HG02759 (cell line): Measurements from ENCODE around the gene AGFG1.

Experiments
- ATAC-seq: cut with Tn5 transposase; IDR thresholded peaks from one replicate; pipeline ENCODE4 v1.9.1; 2021; ENCODE audit warnings: mild to moderate bottlenecking, moderate library complexity; ENCODE audit not compliant: unreplicated experiment

Gene AGFG1

GRCh38 chr2:227471924-227472264 lies at the start of gene AGFG1:
Gene AGFG1 (plus strand): TSS chr2:227472156. CDS start chr2:227472422, 266 bp downstream.
- ATAC-seq = peak; percentile 91

- no peak for ATAC-seq
These were observed 48.1 kb upstream of the AGFG1 start for GRCh38 chr2:227423656-227424499.

- no peak for ATAC-seq
These were observed 43.1 kb upstream of the AGFG1 start for GRCh38 chr2:227428731-227429285.

- ATAC-seq = no peak
These were observed 41.3 kb upstream of the AGFG1 start for GRCh38 chr2:227430639-227431038.

- no peak for ATAC-seq
These were observed 38.8 kb upstream of the AGFG1 start for GRCh38 chr2:227433171-227433570.

GRCh38 chr2:227436436-227437174 lies 35.4 kb upstream of the AGFG1 start:
- no peak for ATAC-seq

- no peak for ATAC-seq
These were observed 32.7 kb upstream of the AGFG1 start for GRCh38 chr2:227439214-227439613.

GRCh38 chr2:227442639-227443038 lies 29.3 kb upstream of the AGFG1 start:
- ATAC-seq = no peak

GRCh38 chr2:227443889-227444568 lies 27.9 kb upstream of the AGFG1 start:
- ATAC-seq = no peak

- no peak for ATAC-seq
These were observed 24.4 kb upstream of the AGFG1 start for GRCh38 chr2:227447606-227448005.

- no peak for ATAC-seq
These were observed 21.6 kb upstream of the AGFG1 start for GRCh38 chr2:227450311-227450841.

GRCh38 chr2:227450926-227451654 lies 20.9 kb upstream of the AGFG1 start:
- no peak for ATAC-seq

GRCh38 chr2:227451655-227451992 lies 20.3 kb upstream of the AGFG1 start:
- ATAC-seq = no peak

- ATAC-seq = no peak
These were observed 18.1 kb upstream of the AGFG1 start for GRCh38 chr2:227453810-227454209.

GRCh38 chr2:227454323-227454860 lies 17.6 kb upstream of the AGFG1 start:
- no peak for ATAC-seq

GRCh38 chr2:227455200-227455599 lies 16.8 kb upstream of the AGFG1 start:
- no peak for ATAC-seq

GRCh38 chr2:227456102-227456501 lies 15.9 kb upstream of the AGFG1 start:
- no peak for ATAC-seq

GRCh38 chr2:227456772-227457171 lies 15.2 kb upstream of the AGFG1 start:
- ATAC-seq = no peak

GRCh38 chr2:227460070-227460485 lies 11.9 kb upstream of the AGFG1 start:
- peak; percentile 36 for ATAC-seq

- no peak for ATAC-seq
These were observed 11.1 kb upstream of the AGFG1 start for GRCh38 chr2:227460833-227461232.
